Progenitor cell of endocrine pancreas (in vitro differentiated cells): Measurements from ENCODE around the gene KNSTRN. TPM values are rescaled to one million over a fixed set of nuclear protein-coding genes. Genes with fewer than 3 reads are reported as not detected.
A peak's percentile ranks its signal among the peaks of the same experiment; 100 is the strongest.

Experiments
- DNase-seq: peaks from one replicate; pipeline ENCODE4 v3.0.0; 2021; ENCODE audit warnings: low spot score; ENCODE audit not compliant: unreplicated experiment
- H3K27ac Mint-ChIP-seq: 2 replicates; pipeline ENCODE4 v1.8.0; 2021; ENCODE audit warnings: mild to moderate bottlenecking, moderate library complexity, mixed read lengths
- H3K27me3 Mint-ChIP-seq: 2 replicates; pipeline ENCODE4 v1.8.0; 2021; ENCODE audit warnings: mixed read lengths
- H3K36me3 Mint-ChIP-seq: 2 replicates; pipeline ENCODE4 v1.8.0; 2022; ENCODE audit warnings: mixed read lengths; ENCODE audit not compliant: insufficient read depth
- H3K4me1 Mint-ChIP-seq: 2 replicates; pipeline ENCODE4 v1.8.0; 2021; ENCODE audit warnings: low read depth, mixed read lengths
- H3K4me3 Mint-ChIP-seq: 2 replicates; pipeline ENCODE4 v1.8.0; 2021; ENCODE audit warnings: low read depth, mild to moderate bottlenecking, moderate library complexity, mixed read lengths
- H3K9me3 Mint-ChIP-seq: 2 replicates; pipeline ENCODE4 v1.8.0; 2021; ENCODE audit warnings: low read depth, mixed read lengths
- total RNA-seq: library from RNA; stranded (reverse); gene quantifications from 2 replicates; pipeline ENCODE4 v1.2.1, GENCODE V29; 2021
- TF ChIP-seq, protein P1 (sequence below): fragments of 200-600 bp; sonication (generic); IDR thresholded peaks from one replicate; pipeline ENCODE4 v1.5.0; 2021; ENCODE audit warnings: antibody characterized with exemption, mild to moderate bottlenecking; ENCODE audit not compliant: unreplicated experiment

KNSTRN gene
- total RNA-seq, 1 donor from 2014 or later = 44.8 TPM

DNA sequence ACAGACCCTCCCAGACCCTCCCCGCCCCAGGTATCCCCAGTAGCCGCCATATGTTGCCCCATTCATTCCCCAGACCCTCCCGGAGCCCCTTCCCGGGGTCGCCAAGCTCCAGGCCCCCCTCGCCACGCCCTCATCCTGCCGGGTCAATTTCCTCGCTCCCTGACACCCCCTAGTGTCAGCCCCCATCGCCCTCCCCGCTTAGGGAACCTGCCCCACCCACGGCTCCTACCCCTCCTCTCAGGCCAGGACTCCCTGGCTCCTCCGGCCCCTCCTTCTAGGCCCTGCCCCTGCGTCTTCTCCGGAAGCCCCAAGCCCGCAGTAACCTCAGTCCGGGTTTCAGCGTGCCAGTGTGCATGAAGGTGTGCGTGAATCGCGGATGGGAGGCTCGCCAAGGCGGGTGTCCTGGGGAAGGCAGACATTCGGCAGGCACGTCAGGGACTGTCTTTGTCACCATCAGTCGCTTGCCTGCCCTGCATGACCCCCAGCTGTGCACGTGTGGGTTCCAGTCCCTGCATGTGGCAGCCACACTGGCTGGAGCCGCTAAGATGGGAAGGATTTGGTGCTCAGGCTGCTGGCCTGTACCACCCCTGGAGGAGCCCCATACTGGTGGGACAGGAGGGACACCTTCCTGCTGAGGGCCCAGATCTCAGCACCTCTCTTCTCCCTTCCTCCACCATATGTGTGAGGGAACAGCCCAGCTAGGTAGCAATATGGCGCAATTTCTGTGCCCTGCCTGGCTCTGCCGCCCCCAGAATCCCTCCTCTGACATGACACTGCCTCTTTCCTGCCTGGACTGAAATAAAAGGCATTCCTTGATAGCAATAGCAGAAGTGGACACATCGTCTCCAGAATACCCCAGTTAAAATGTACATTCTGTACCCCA, 23.8 kb upstream of the KNSTRN start:
- DNase-seq = no peak
- H3K27me3 Mint-ChIP-seq = peaks cover 74% of the 10 kb centered on the region

DNA sequence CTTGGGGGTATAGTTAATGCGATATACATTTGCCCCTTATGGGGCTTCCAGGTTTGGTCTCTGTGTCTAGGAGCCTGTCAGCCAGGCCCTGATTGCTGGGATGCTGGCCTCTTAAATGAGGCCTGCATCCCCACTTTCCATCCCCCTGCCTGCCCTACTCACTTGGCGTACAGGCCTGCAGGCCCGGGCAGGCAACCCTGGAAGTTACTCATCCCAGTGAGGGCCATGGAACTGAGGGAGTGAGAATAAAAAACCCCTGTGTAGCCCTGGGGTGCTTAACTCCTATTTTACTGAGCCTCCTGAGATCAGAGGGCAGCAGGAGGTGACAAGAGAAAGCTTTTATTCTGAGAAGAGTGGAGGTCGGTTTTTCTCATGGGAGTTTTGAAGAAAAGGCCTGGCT, 22.5 kb upstream of the KNSTRN start:
- Mint-ChIP-seq H3K27me3 (peaks cover 72% of the 10 kb centered on the region), H3K9me3 (no peaks in the 10 kb centered on the region), H3K36me3 (no peaks in the 10 kb centered on the region), H3K4me3 (no peak overlapping the region), H3K4me1 (peaks cover 1% of the 10 kb centered on the region), H3K27ac (no peak overlapping the region)
- TF ChIP-seq, protein P1, sequence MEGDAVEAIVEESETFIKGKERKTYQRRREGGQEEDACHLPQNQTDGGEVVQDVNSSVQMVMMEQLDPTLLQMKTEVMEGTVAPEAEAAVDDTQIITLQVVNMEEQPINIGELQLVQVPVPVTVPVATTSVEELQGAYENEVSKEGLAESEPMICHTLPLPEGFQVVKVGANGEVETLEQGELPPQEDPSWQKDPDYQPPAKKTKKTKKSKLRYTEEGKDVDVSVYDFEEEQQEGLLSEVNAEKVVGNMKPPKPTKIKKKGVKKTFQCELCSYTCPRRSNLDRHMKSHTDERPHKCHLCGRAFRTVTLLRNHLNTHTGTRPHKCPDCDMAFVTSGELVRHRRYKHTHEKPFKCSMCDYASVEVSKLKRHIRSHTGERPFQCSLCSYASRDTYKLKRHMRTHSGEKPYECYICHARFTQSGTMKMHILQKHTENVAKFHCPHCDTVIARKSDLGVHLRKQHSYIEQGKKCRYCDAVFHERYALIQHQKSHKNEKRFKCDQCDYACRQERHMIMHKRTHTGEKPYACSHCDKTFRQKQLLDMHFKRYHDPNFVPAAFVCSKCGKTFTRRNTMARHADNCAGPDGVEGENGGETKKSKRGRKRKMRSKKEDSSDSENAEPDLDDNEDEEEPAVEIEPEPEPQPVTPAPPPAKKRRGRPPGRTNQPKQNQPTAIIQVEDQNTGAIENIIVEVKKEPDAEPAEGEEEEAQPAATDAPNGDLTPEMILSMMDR = no peak
- no peak for DNase-seq

More for the DNA sequence above, 23.8 kb upstream of the KNSTRN start:
- TF ChIP-seq, protein P1 = peak; percentile 6
- Mint-ChIP-seq H3K27ac (peak overlapping the region; percentile 74), H3K4me1 (peaks cover 3% of the 10 kb centered on the region), H3K9me3 (no peaks in the 10 kb centered on the region), H3K4me3 (peak overlapping the region; percentile 70), H3K36me3 (no peaks in the 10 kb centered on the region)

DNA sequence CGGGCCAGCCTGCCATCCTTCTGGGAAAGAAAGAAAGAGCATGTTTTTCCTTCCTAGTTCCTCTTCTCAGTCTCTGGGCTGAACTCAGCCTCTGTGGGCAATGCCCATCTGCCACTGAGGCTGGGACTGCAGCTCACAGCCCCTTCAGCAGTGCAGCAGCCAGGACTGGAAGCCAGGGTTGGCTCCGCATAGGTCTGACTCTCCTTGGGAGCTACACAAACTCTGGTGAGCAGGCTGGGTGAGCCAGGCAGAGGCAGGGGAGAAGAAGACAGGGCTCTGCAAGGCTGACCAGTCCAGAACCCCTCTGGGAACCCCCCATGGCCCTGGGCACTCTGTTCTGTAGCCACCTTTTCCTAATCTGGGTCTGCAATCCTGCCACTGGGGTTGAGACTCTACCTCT, 20.9 kb upstream of the KNSTRN start:
- Mint-ChIP-seq H3K36me3 (no peaks in the 10 kb centered on the region), H3K4me3 (no peak overlapping the region), H3K27me3 (peaks cover 78% of the 10 kb centered on the region), H3K4me1 (peaks cover 1% of the 10 kb centered on the region), H3K27ac (no peak overlapping the region), H3K9me3 (no peaks in the 10 kb centered on the region)
- TF ChIP-seq, protein P1 = no peak
- DNase-seq = no peak

DNA sequence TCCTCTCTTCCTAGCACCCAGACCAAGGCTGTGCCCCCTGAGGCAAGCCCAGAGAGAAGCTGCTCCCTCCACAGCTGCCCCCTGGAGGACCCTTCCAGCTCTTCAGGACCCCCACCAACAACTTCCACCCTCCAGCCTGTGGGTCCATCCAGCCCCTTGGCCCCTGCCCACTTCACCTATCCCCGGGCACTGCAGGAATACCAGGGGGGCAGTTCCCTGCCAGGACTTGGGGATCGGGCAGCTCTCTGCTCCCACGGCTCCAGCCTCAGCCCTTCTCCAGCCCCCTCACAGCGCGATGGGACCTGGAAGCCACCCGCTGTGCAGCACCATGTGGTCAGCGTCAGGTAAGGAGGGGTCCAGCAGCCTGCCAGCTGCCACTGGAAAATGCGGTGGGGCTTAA, 18.9 kb upstream of the KNSTRN start:
- H3K27me3 Mint-ChIP-seq = peaks cover 82% of the 10 kb centered on the region
- H3K4me3 Mint-ChIP-seq = no peak overlapping the region
- no peaks in the 10 kb centered on the region for H3K36me3 Mint-ChIP-seq
- H3K27ac Mint-ChIP-seq = no peak overlapping the region
- H3K4me1 Mint-ChIP-seq = peaks cover 1% of the 10 kb centered on the region
- no peak for DNase-seq
- H3K9me3 Mint-ChIP-seq = no peaks in the 10 kb centered on the region
- TF ChIP-seq, protein P1 = no peak

DNA sequence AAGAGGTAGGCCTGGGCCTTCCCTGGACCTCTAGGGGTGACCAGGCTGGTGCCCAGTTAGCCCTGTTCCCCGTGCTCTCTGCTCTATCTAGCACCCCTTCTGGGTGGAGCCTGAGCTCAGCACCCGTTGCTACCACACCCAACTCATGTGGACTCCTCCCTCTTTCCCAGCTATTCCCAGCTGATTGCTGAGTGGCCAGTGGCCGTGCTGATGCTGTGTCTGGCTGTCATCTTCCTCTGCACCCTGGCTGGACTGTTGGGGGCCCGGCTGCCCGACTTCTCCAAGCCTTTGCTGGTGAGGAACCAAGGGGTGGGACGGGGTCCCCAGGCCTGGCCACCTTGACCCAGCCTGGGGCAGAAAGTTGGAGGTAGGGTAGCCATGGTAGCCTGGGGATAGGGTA, 18.3 kb upstream of the KNSTRN start:
- Mint-ChIP-seq H3K4me3 (no peak overlapping the region), H3K27ac (no peak overlapping the region), H3K36me3 (no peaks in the 10 kb centered on the region), H3K27me3 (peaks cover 80% of the 10 kb centered on the region), H3K9me3 (no peaks in the 10 kb centered on the region), H3K4me1 (no peaks in the 10 kb centered on the region)
- no peak for DNase-seq
- TF ChIP-seq, protein P1 = no peak
